H9 (cell line): ENCODE data around the gene GMPPB. TPM values are rescaled to one million over a fixed set of nuclear protein-coding genes. Genes with fewer than 3 reads are reported as not detected.

ENCODE experiments used
- DNase-seq: peaks from one replicate; pipeline ENCODE4 v3.0.0-alpha.2; 2017
- H2AFZ ChIP-seq: one replicate; pipeline ENCODE4 v1.6.1; 2013; ENCODE audit warnings: mild to moderate bottlenecking, low read length, control low read depth, moderate library complexity
- H2AK5ac ChIP-seq: 2 replicates; pipeline ENCODE4 v1.6.1; 2013; ENCODE audit warnings: low read length, control low read depth, mixed read lengths; ENCODE audit not compliant: insufficient read length
- H2BK120ac ChIP-seq: one replicate; pipeline ENCODE4 v1.6.1; 2013; ENCODE audit warnings: low read depth, mild to moderate bottlenecking, low read length, control low read depth, inconsistent platforms; ENCODE audit not compliant: poor library complexity, severe bottlenecking
- H2BK12ac ChIP-seq: 2 replicates; pipeline ENCODE4 v1.6.1; 2013; ENCODE audit warnings: low read length, control low read depth, mixed read lengths, low read depth; ENCODE audit not compliant: insufficient read length
- H2BK15ac ChIP-seq: 2 replicates; pipeline ENCODE4 v1.6.1; 2013; ENCODE audit warnings: low read depth, low read length, control low read depth
- H2BK20ac ChIP-seq: one replicate; pipeline ENCODE4 v1.6.1; 2013; ENCODE audit warnings: low read depth, mild to moderate bottlenecking, low read length, control low read depth, inconsistent platforms; ENCODE audit not compliant: poor library complexity, severe bottlenecking
- H2BK5ac ChIP-seq: 2 replicates; pipeline ENCODE4 v1.6.1; 2013; ENCODE audit warnings: low read length, control low read depth, mixed read lengths; ENCODE audit not compliant: insufficient read length
- H3K14ac ChIP-seq: 2 replicates; pipeline ENCODE4 v1.6.1; 2013; ENCODE audit warnings: low read length, control low read depth; ENCODE audit not compliant: insufficient read depth
- H3K18ac ChIP-seq: 2 replicates; pipeline ENCODE4 v1.6.1; 2013; ENCODE audit warnings: low read depth, mild to moderate bottlenecking, mixed read lengths, low read length, control low read depth; ENCODE audit not compliant: insufficient read length
- H3K23ac ChIP-seq: 2 replicates; pipeline ENCODE4 v1.6.1; 2013; ENCODE audit warnings: low read length, control low read depth, mixed read lengths, low read depth; ENCODE audit not compliant: insufficient read length
- H3K23me2 ChIP-seq: 2 replicates; pipeline ENCODE4 v1.6.1; 2013; ENCODE audit warnings: low read depth, mild to moderate bottlenecking, mixed read lengths, low read length, control low read depth; ENCODE audit not compliant: insufficient read length, poor library complexity, severe bottlenecking
- H3K27ac ChIP-seq: 2 replicates; pipeline ENCODE4 v1.5.1; 2013; ENCODE audit warnings: low read length, control low read depth, mixed read lengths, low read depth; ENCODE audit not compliant: insufficient read length
- H3K27me3 ChIP-seq: 2 replicates; pipeline ENCODE4 v1.6.1; 2013; ENCODE audit warnings: low read length, control low read depth, inconsistent platforms; ENCODE audit not compliant: insufficient read depth
- H3K4ac ChIP-seq: 2 replicates; pipeline ENCODE4 v1.6.1; 2013; ENCODE audit warnings: low read depth, mild to moderate bottlenecking, control low read depth, inconsistent platforms, low read length, moderate library complexity
- H3K4me1 ChIP-seq: 2 replicates; pipeline ENCODE4 v1.6.1; 2013; ENCODE audit warnings: low read length, control low read depth, inconsistent platforms; ENCODE audit not compliant: insufficient read depth
- H3K4me2 ChIP-seq: 2 replicates; pipeline ENCODE4 v1.6.1; 2013; ENCODE audit warnings: low read length, control low read depth, mixed read lengths; ENCODE audit not compliant: insufficient read length, insufficient read depth
- H3K56ac ChIP-seq: 2 replicates; pipeline ENCODE4 v1.6.1; 2013; ENCODE audit warnings: low read depth, mild to moderate bottlenecking, mixed read lengths, low read length, control low read depth; ENCODE audit not compliant: insufficient read length
- H3K79me1 ChIP-seq: 2 replicates; pipeline ENCODE4 v1.6.1; 2013; ENCODE audit warnings: low read depth, mild to moderate bottlenecking, moderate library complexity, low read length, control low read depth, inconsistent platforms; ENCODE audit not compliant: insufficient read depth, poor library complexity, severe bottlenecking
- H3K79me2 ChIP-seq: 2 replicates; pipeline ENCODE4 v1.6.1; 2013; ENCODE audit warnings: low read length, control low read depth, inconsistent platforms; ENCODE audit not compliant: insufficient read depth
- H3K9ac ChIP-seq: 2 replicates; pipeline ENCODE4 v1.6.1; 2013; ENCODE audit warnings: low read length, control low read depth, mixed read lengths; ENCODE audit not compliant: insufficient read length; ENCODE audit errors: extremely low read depth
- H3K9me3 ChIP-seq: one replicate; pipeline ENCODE4 v1.6.1; 2013; ENCODE audit warnings: low read depth, low read length, inconsistent platforms; ENCODE audit not compliant: control insufficient read depth
- H3T11ph ChIP-seq: one replicate; pipeline ENCODE4 v1.6.1; 2013; ENCODE audit warnings: mild to moderate bottlenecking, low read length, control low read depth, inconsistent platforms
- H4K20me1 ChIP-seq: one replicate; pipeline ENCODE4 v1.6.1; 2013; ENCODE audit not compliant: control insufficient read depth, insufficient read length, insufficient read depth
- H4K5ac ChIP-seq: 2 replicates; pipeline ENCODE4 v1.6.1; 2013; ENCODE audit warnings: low read depth, mild to moderate bottlenecking, mixed read lengths, low read length, control low read depth; ENCODE audit not compliant: insufficient read length
- H4K8ac ChIP-seq: replicated peaks from 2 replicates; pipeline ENCODE4 v1.6.1; 2013; ENCODE audit warnings: low read length, control low read depth, mixed read lengths, low read depth; ENCODE audit not compliant: insufficient read length
- H4K91ac ChIP-seq: 2 replicates; pipeline ENCODE4 v1.6.1; 2013; ENCODE audit warnings: low read depth, mild to moderate bottlenecking, moderate library complexity, mixed read lengths, low read length, control low read depth; ENCODE audit not compliant: insufficient read length
- H3K27ac Mint-ChIP-seq, 3 experiments: 2 replicates in 2 of 3; 3 replicates in 1 of 3; pipeline ENCODE4 v1.8.0; 2020 to 2021; ENCODE audit warnings: mixed read lengths in 3 of 3, mild to moderate bottlenecking in 1 of 3, moderate library complexity in 1 of 3
- H3K27me3 Mint-ChIP-seq: 2 replicates; pipeline ENCODE4 v1.8.0; 2021; ENCODE audit warnings: low read depth, mild to moderate bottlenecking, moderate library complexity, mixed read lengths
- H3K36me3 Mint-ChIP-seq, 3 experiments: 2 replicates in 2 of 3; 3 replicates in 1 of 3; pipeline ENCODE4 v1.8.0; 2020 to 2021; ENCODE audit warnings: low read depth in 3 of 3, mixed read lengths in 3 of 3; ENCODE audit not compliant: insufficient read depth in 1 of 3
- H3K4me1 Mint-ChIP-seq, 2 experiments: 2 replicates each; pipeline ENCODE4 v1.8.0; 2020; ENCODE audit warnings: mixed read lengths in 2 of 2
- H3K4me3 Mint-ChIP-seq, 2 experiments: 2 replicates in 1 of 2; 3 replicates in 1 of 2; pipeline ENCODE4 v1.8.0; 2020 to 2021; ENCODE audit warnings: mild to moderate bottlenecking in 2 of 2, mixed read lengths in 2 of 2, moderate library complexity in 1 of 2
- H3K9me3 Mint-ChIP-seq, 2 experiments: 2 replicates in 1 of 2; 3 replicates in 1 of 2; pipeline ENCODE4 v1.8.0; 2020; ENCODE audit warnings: mild to moderate bottlenecking in 2 of 2, mixed read lengths in 2 of 2, moderate library complexity in 1 of 2
- CTCF ChIP-seq: fragments of 200-600 bp; sonication (generic); conservative IDR thresholded peaks from 3 replicates; pipeline ENCODE4 v1.8.0; 2021; ENCODE audit warnings: antibody characterized with exemption, mild to moderate bottlenecking
- WGBS: extraction: QIAGEN DNeasy Blood & Tissue Kit; methylation state at CpG from one replicate; pipeline ENCODE4 v1.1.7; 2013; ENCODE audit warnings: missing lambda C conversion rate, low lambda C conversion rate, mixed read lengths; ENCODE audit not compliant: insufficient read length; ENCODE audit errors: extremely low coverage; 5-methylcytosine and 5-hydroxymethylcytosine counted together
- total RNA-seq: library from RNA; stranded (reverse); gene quantifications from 2 replicates; pipeline ENCODE4 v1.2.1, GENCODE V29; 2021

GMPPB gene
- total RNA-seq, 1 experiment from 2014 or later = 31.1 TPM

GRCh38 chr3:49761661-49762060, 37.9 kb upstream of the GMPPB start:
- H3K4ac ChIP-seq = no peak overlapping the region
- no peak overlapping the region for H4K5ac ChIP-seq
- no peak for TF ChIP-seq CTCF
- H3K9me3 ChIP-seq = no peaks in the 10 kb centered on the region
- H2AK5ac ChIP-seq = no peak overlapping the region
- no peak overlapping the region for H2BK12ac ChIP-seq
- H2BK5ac ChIP-seq = no peak overlapping the region
- H4K20me1 ChIP-seq = no peaks in the 10 kb centered on the region
- no peak overlapping the region for H3T11ph ChIP-seq
- H3K4me3 Mint-ChIP-seq = no peak overlapping the region
- H2AFZ ChIP-seq = no peak overlapping the region
- H3K27ac ChIP-seq = no peak overlapping the region
- no peaks in the 10 kb centered on the region for H3K4me1 ChIP-seq
- no peak overlapping the region for H4K8ac ChIP-seq
- WGBS = no CpG with 5 or more reads among the region's 3 CpGs
- H3K23me2 ChIP-seq = no peaks in the 10 kb centered on the region
- no peak overlapping the region for H3K9ac ChIP-seq
- H2BK15ac ChIP-seq = no peak overlapping the region
- no peak overlapping the region for H3K56ac ChIP-seq
- H3K4me2 ChIP-seq = no peak overlapping the region
- H3K27me3 ChIP-seq = no peaks in the 10 kb centered on the region
- no peaks in the 10 kb centered on the region for H3K9me3 Mint-ChIP-seq
- no peak for DNase-seq
- peak overlapping the region in 1 of 3 experiments; percentile 86; a peak in 2 of 7 replicates for H3K27ac Mint-ChIP-seq
- H3K18ac ChIP-seq = no peak overlapping the region
- no peak overlapping the region for H4K91ac ChIP-seq
- H3K27me3 Mint-ChIP-seq = no peaks in the 10 kb centered on the region
- H3K4me1 Mint-ChIP-seq = no peaks in the 10 kb centered on the region; a peak in 2 of 4 replicates
- no peak overlapping the region for H2BK120ac ChIP-seq
- no peak overlapping the region for H3K23ac ChIP-seq
- peaks cover 10% of the 10 kb centered on the region for H3K79me1 ChIP-seq
- H3K79me2 ChIP-seq = no peaks in the 10 kb centered on the region; the same call in 1 of the 2 replicates
- no peaks in the 10 kb centered on the region; a peak in 1 of 7 replicates for H3K36me3 Mint-ChIP-seq
- H2BK20ac ChIP-seq = no peak overlapping the region
- no peak overlapping the region for H3K14ac ChIP-seq
